Cerebellar nuclear complex (tissue), 1 donor: ENCODE measurements around the gene GYPB.
"Not testable (repeated sequence)": the region's sequence is repeated elsewhere in the genome, so short reads cannot be mapped to it uniquely, and the experiment has no call there.

ENCODE experiments used
- DNase-seq, 2 experiments: peaks; one replicate each; lab custom pipeline; 2025; lab: John Stamatoyannopoulos, UW

The GYPB gene

DNA sequence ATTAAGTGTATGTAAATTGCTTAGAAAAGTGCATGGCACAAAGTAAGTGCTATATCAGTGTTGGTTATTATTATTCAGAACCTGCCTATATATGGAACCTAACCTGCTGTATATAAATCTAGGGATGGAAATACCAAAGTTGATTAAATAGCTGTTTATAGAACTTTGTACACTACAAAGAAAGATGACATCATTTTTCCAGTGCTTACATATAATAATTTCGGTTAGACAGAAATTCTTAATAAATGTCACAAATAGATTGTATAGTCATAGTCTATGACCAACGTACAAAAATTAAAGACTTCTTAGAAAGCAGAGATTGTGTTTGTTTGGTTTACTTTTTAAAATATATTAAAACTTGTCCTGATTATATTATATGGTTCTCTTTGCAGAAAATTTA is 4.4 kb downstream of the GYPB start:
- no peak for DNase-seq

GRCh38 chr4:144008602-144009001 is 10.6 kb downstream of the GYPB start:
- DNase-seq = not testable (repeated sequence)

GRCh38 chr4:144007960-144008359 is 11.2 kb downstream of the GYPB start:
- not testable (repeated sequence) for DNase-seq

- not testable (repeated sequence) for DNase-seq
Measured at GRCh38 chr4:144006200-144006803, 12.9 kb downstream of the GYPB start.

GRCh38 chr4:144005558-144005953 is 13.6 kb downstream of the GYPB start:
- not testable (repeated sequence) for DNase-seq

DNA sequence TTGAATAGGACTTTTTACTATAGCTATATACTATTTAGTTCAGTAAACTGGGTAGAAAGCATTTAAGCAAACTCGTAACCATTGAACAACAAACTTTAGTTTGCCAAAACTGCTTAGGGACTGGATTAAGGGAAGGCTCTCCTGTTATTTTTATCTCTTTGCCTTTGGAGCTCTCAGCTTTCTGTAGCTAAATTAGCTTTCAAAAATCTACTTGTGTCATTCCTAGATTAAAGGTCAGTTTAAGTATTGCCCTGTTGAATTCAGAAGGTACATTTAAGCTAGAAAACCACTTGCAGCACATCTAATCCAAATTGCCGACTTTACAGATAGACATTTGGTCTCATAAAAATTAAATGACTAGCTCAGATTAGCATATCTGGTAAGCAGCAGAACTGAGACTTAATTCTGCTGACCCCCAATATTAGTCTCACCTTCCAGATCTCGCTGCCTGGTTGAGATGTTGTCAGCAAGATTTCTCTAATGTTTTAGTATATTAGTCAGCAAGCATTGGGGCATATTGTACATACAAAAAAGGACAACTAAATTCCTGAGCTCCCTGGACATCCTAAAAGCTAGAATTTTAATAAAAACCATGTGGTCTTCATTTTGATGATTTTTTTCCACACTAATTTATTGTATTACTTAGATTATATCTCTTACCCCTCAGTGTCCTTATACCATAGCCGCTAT is 14.2 kb downstream of the GYPB start:
- not testable (repeated sequence) for DNase-seq

- DNase-seq = not testable (repeated sequence)
Measured at GRCh38 chr4:144003890-144004265, 15.3 kb downstream of the GYPB start.

DNA sequence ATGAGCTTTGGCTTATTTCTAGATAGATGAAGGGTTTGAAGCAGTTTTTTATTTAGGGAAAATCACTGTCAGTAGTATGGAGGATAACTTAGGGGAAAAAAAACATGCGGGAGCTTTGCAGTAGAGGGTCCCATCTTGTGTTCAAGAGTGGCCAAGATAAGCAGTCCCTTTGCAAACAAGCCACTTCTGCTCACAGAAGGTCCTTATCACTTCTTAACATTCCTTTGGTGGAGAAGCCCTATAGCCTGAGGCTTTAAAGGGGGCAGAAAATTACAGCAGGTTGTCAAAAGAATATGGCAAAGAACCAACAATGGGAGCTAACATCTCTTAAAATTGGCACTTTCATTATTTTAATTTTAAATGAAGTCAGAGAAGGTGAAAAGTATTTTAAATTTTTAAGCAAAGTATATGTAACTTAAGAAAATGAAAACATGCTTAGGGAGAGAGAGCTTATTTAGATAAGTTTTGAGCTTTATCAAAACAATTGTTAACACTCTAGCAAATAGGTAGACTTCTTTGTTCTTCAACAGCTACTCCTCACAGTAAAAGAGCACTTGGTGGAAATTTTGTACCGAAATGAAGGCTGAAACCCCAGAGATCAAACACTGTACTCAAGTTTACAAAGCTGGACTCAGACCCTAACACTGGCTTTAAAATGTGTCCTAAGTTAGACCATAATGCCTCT is 15.8 kb downstream of the GYPB start:
- not testable (repeated sequence) for DNase-seq

DNA sequence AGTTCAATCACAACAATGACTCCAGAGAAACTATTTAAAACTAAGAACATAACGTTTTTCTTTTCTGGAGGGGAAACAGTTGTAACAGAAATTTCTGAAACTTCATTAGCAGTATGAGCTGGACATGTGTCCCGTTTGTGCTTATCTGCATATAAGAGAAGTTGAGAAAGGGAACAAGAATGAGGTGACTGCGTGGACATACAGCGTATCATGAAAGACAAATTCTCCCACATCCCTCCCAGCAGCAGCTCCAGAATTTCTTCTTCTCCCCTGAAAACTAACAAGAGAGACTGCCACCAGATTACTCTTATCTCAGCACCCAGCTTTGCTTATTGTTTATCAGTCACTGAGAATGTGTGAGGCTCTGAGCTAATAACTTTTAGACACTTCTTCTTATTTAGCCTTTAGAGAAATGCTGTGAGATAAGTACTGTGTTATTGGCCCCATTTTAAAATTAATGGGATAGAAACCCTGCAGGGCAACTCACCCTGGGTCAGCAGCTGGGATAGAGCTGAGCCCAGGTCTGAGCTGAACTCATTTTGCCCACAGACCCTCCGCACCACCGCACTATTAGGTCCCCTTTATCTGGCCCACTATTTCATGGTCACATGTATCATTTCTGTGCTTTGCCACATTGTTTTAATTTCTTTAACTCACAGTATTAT is 18.7 kb downstream of the GYPB start:
- not testable (repeated sequence) for DNase-seq

GRCh38 chr4:143996193-143996592 is 23.0 kb downstream of the GYPB start:
- not testable (repeated sequence) for DNase-seq

GRCh38 chr4:143991761-143992160 is 27.4 kb downstream of the GYPB start:
- DNase-seq = not testable (repeated sequence)

GRCh38 chr4:143990717-143991116 is 28.5 kb downstream of the GYPB start:
- not testable (repeated sequence) for DNase-seq

GRCh38 chr4:143986180-143986579 is 33.0 kb downstream of the GYPB start:
- DNase-seq = no peak

DNA sequence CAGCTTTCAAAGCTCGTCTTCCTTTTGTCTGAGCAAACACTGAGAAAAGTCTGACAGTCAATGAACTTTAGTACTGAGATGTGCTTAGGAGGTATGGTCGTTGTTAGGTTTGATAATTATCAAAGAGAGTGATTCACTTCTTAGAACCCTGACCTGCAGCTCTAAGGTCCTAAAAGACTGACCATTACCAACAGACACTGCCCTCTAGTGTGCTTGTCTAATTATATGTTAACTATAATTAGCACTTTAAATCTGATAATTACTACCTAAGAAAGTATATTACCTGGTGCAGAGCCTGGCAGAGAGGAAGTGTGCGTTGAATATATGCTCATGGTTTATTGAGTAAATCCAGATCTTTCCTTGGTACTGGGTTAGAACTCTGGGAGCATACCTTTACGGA is 38.4 kb downstream of the GYPB start:
- DNase-seq = not testable (repeated sequence)

DNA sequence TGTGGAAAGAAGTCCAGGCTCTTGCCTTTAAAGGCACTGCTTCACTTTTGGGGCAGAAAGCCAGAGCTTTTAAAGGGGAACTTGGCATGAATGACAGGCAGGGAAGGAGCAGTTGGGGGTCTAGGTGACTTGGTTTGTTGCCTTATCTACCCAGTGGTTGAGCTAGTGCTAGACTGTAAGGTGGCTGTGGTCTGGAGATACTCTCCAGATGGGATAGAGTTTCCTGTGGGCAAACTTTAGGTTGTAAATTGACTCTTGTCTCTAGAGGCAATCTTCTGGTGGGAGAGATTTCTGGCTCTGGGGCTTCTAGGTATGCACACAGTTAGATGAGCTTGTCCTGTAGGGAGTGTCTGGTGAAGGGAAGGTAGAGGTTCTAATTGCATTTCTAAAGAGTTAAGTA is 43.7 kb downstream of the GYPB start:
- not testable (repeated sequence) for DNase-seq

- not testable (repeated sequence) for DNase-seq
Measured at GRCh38 chr4:143974021-143974420, 45.2 kb downstream of the GYPB start.

GRCh38 chr4:143961075-143961474 is 58.1 kb downstream of the GYPB start:
- no peak for DNase-seq

GRCh38 chr4:143955306-143955705 is 63.9 kb downstream of the GYPB start:
- not testable (repeated sequence) for DNase-seq

GRCh38 chr4:143951458-143951972 is 67.7 kb downstream of the GYPB start:
- DNase-seq = not testable (repeated sequence)

DNA sequence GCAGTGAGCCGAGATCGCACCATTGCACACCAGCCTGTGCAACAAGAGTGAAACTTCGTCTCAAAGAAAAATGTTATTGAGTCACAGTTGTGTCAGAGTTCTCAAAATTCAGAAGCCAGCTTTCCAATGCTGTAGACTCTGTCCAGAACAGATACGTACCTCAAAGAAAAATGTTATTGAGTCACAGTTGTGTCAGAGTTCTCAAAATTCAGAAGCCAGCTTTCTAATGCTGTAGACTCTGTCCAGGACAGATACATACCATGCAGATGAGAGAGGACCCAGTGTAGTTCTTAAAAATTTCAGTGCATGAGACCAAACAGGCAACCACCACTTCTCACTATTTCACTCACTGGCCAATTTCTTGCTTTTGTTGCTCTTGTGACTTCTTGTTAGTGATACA is 68.2 kb downstream of the GYPB start:
- not testable (repeated sequence) for DNase-seq

DNA sequence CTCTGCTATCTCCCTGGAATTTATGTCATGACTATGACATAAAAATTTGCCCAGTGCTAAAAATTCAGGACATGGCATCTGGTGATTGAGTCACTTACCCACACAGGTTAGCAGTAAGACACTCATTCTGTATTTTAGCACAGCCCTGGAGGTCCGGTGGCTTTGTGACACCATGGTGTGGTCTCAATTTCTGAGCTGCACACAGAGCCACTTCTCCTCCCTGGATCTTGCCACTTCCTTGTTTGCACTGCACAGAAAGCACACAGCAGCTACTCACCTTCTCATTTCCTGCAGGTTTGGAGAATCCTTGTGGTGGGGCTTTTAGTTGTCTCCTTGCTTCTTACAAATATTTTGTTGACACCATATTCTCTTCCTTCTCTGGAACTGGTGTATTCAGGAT is 69.0 kb downstream of the GYPB start:
- DNase-seq = not testable (repeated sequence)

DNA sequence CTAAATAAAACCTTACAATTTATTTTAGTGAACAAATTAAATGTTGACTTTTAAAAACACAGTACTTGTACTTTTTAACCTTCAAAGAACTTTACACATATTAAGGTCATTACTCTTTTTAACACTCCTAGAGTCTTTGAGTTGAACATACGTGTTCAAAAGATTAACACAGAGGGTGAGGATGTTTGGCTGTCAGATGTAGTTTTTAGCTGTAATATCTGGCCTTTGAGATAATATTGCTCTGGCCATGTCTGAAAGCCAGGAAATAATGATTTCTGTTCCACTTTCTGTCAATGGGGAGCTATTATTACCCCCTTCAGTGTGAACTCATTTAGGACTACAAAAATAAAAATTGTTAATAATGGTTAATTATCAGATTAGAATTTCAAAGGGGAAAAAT is 71.7 kb downstream of the GYPB start:
- not testable (repeated sequence) for DNase-seq
